Fibroblast of lung (primary cell): ENCODE results near the gene EEFSEC. TPM values are rescaled to one million over a fixed set of nuclear protein-coding genes. Genes with fewer than 3 reads are reported as not detected.

Source experiments
- DNase-seq, 2 donors: peaks; one replicate each; pipeline versions ENCODE4 v3.0.0 to v3.0.0-alpha.2; 2010; ENCODE audit warnings: low read depth in 2 of 2
- H2AFZ ChIP-seq: 2 replicates; pipeline ENCODE4 v1.5.1; 2012; ENCODE audit warnings: low read length, control low read depth, inconsistent platforms
- H3K27ac ChIP-seq: 2 replicates; pipeline ENCODE4 v1.5.1; 2011; ENCODE audit warnings: low read length, control low read depth; ENCODE audit not compliant: insufficient read depth
- H3K27me3 ChIP-seq: 2 replicates; pipeline ENCODE4 v1.5.1; 2011; ENCODE audit warnings: mild to moderate bottlenecking, low read length; ENCODE audit not compliant: control insufficient read depth, insufficient read depth
- H3K36me3 ChIP-seq: 2 replicates; pipeline ENCODE4 v1.5.1; 2011; ENCODE audit warnings: low read length; ENCODE audit not compliant: control insufficient read depth, insufficient read depth
- H3K4me1 ChIP-seq: 2 replicates; pipeline ENCODE4 v1.5.1; 2011; ENCODE audit warnings: low read length; ENCODE audit not compliant: control insufficient read depth, insufficient read depth; ENCODE audit errors: extremely low read depth
- H3K4me2 ChIP-seq: 2 replicates; pipeline ENCODE4 v1.5.1; 2011; ENCODE audit warnings: low read length, control low read depth; ENCODE audit not compliant: insufficient read depth; ENCODE audit errors: extremely low read depth
- H3K4me3 ChIP-seq, 4 experiments: fragments of 200-600 bp in 1 of 4; sonication (generic) in 1 of 4; replicated peaks in 1 of 4; 2 replicates each; pipeline ENCODE4 v1.5.1; 2011 to 2016; ENCODE audit warnings: low read length in 4 of 4, low read depth in 3 of 4, mild to moderate bottlenecking in 3 of 4, control low read depth in 2 of 4, inconsistent platforms in 1 of 4, mixed read lengths in 1 of 4; ENCODE audit not compliant: insufficient read depth in 1 of 4; ENCODE audit errors: control extremely low read depth in 1 of 4
- H3K79me2 ChIP-seq: 2 replicates; pipeline ENCODE4 v1.5.1; 2012; ENCODE audit warnings: mild to moderate bottlenecking, low read length, inconsistent platforms; ENCODE audit not compliant: control insufficient read depth, insufficient read depth
- H3K9ac ChIP-seq: 2 replicates; pipeline ENCODE4 v1.5.1; 2011; ENCODE audit warnings: mild to moderate bottlenecking, low read length, control low read depth; ENCODE audit not compliant: insufficient read depth
- H3K9me3 ChIP-seq: 2 replicates; pipeline ENCODE4 v1.5.1; 2012; ENCODE audit warnings: low read depth, low read length; ENCODE audit not compliant: control insufficient read depth, insufficient read depth
- H4K20me1 ChIP-seq: 2 replicates; pipeline ENCODE4 v1.5.1; 2011; ENCODE audit warnings: low read length; ENCODE audit not compliant: control insufficient read depth, insufficient read depth; ENCODE audit errors: extremely low read depth
- EZH2 ChIP-seq: IDR thresholded peaks from 2 replicates; pipeline ENCODE4 v1.5.1; 2012; ENCODE audit warnings: low read length, control low read depth, mild to moderate bottlenecking; ENCODE audit errors: missing control alignments
- polyA plus RNA-seq, 2 donors: library from polyadenylated mRNA; depleted of rRNA in 1 of 2; stranded (reverse) in 1 of 2; unstranded in 1 of 2; fragments of >200 nt; gene quantifications; 2 replicates each; pipeline ENCODE4 v1.2.1, GENCODE V29; 2011 to 2012; ENCODE audit warnings: missing spikeins in 1 of 2
- total RNA-seq: library from RNA; depleted of rRNA; stranded (reverse); fragments of >200 nt; gene quantifications from 2 replicates; pipeline ENCODE4 v1.2.1, GENCODE V29; 2014
- TF ChIP-seq, protein P1 (sequence below), 2 donors: IDR thresholded peaks in 1 of 2; conservative IDR thresholded peaks in 1 of 2; 1 replicate in 1 of 2; 2 replicates in 1 of 2; pipeline ENCODE4 v1.5.1; 2011 to 2012; ENCODE audit warnings: low read length in 2 of 2, control low read depth in 1 of 2, inconsistent platforms in 1 of 2, low read depth in 1 of 2, mild to moderate bottlenecking in 1 of 2

The EEFSEC gene
- total and polyA plus RNA-seq, 2 donors (not counting 1 experiment from before 2014, with no cell fraction given) = 2.6 to 5.0 TPM

DNA sequence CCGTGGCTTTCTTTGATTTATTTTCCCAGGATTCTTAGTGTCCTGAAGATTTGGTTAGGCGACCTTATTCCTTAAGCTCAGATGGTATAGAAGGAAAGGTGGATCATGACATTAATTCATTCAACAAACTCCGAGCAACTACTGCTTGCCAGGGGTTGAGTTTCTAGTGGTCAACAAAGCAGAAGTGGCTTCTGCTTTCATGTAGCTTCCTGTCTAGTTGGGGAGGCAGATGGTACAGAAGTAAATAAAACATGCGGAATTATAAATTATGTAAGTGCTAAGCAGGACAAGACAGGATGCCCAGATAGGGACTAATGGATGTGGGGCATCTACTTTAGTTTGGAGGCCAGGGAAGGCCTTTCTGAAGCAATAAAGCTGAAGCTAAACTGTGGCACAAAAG, 15.6 kb downstream of the EEFSEC start:
- no peak overlapping the region for H3K4me2 ChIP-seq
- H4K20me1 ChIP-seq = no peaks in the 10 kb centered on the region
- H3K9me3 ChIP-seq = no peaks in the 10 kb centered on the region
- no peaks in the 10 kb centered on the region for H3K4me1 ChIP-seq
- DNase-seq = no peak
- no peak overlapping the region for H3K9ac ChIP-seq
- TF ChIP-seq, protein P1, sequence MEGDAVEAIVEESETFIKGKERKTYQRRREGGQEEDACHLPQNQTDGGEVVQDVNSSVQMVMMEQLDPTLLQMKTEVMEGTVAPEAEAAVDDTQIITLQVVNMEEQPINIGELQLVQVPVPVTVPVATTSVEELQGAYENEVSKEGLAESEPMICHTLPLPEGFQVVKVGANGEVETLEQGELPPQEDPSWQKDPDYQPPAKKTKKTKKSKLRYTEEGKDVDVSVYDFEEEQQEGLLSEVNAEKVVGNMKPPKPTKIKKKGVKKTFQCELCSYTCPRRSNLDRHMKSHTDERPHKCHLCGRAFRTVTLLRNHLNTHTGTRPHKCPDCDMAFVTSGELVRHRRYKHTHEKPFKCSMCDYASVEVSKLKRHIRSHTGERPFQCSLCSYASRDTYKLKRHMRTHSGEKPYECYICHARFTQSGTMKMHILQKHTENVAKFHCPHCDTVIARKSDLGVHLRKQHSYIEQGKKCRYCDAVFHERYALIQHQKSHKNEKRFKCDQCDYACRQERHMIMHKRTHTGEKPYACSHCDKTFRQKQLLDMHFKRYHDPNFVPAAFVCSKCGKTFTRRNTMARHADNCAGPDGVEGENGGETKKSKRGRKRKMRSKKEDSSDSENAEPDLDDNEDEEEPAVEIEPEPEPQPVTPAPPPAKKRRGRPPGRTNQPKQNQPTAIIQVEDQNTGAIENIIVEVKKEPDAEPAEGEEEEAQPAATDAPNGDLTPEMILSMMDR (conservative IDR thresholded peaks at IDR 0.05 in 1 of 2, IDR thresholded peaks at IDR 0.05 in 1 of 2; ENCODE audit: low read depth in 1 of 2, low read length in 2 of 2) = no peak
- H3K36me3 ChIP-seq = no peaks in the 10 kb centered on the region
- H3K4me3 ChIP-seq = no peak overlapping the region
- no peaks in the 10 kb centered on the region for H3K79me2 ChIP-seq
- no peak overlapping the region for H3K27ac ChIP-seq
- no peak overlapping the region for H2AFZ ChIP-seq
- no peaks in the 10 kb centered on the region for H3K27me3 ChIP-seq

DNA sequence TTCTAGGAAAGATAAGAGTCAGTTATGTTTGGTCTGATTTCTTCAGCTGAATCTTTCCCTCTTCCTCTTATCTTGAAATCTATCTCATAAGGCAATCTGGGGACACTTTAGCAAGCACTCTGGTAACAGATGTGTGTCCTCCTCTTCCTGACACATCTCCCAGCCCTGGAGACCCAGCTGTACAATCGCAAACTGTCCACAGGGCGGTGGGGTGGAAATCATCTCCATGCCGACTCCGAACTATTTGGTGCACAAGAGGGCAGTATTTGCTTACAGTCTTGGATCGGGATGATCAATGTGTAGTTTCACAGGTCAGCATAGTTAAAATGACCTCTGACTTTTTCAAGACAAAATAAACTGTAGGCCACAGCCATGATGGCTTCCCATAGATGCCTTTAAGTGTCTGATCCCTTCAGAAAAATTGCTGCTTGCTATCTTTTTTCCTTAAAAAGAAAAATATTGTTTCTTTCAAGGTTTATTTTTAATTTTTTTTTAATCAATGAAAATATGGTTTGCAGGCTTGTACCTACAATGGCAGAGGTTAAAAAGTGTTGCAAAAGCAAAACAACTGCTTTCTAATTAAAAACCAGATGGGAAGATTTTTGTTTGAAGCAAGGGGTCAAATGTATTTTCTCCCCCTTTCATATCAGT, 17.7 kb downstream of the EEFSEC start:
- H2AFZ ChIP-seq = no peak overlapping the region

DNA sequence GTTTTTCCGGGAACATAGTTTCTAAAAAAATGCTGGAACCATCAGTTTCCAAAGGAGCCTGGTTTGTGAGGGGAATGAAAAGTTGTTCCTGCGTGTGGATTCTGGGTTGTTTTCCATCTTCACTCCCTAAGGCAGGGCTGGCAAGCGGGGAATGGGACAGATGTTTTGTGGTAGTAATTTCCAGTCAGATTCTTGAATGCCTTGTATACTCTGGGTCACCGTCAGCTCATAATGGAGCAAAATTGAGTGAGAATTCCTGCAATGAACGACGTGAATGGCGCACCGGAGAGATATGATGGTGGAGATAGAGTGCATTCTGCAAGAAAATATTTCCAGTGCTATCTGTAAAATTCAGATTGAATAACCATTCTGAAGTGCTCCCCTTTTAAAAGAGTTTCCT, 19.9 kb downstream of the EEFSEC start:
- Histone ChIP-seq H4K20me1 (no peaks in the 10 kb centered on the region), H3K4me2 (peak overlapping the region; percentile 37), H3K36me3 (no peaks in the 10 kb centered on the region), H3K4me1 (no peaks in the 10 kb centered on the region), H2AFZ (no peak overlapping the region), H3K9me3 (no peaks in the 10 kb centered on the region), H3K79me2 (no peaks in the 10 kb centered on the region), H3K9ac (no peak overlapping the region), H3K27me3 (no peaks in the 10 kb centered on the region), H3K4me3 (no peak overlapping the region), H3K27ac (no peak overlapping the region)
- TF ChIP-seq EZH2 = no peak
- TF ChIP-seq, protein P1 (conservative IDR thresholded peaks at IDR 0.05 in 1 of 2, IDR thresholded peaks at IDR 0.05 in 1 of 2; ENCODE audit: low read depth in 1 of 2, low read length in 2 of 2) = no peak
- DNase-seq = no peak

More for the DNA sequence above, 17.7 kb downstream of the EEFSEC start:
- Histone ChIP-seq H4K20me1 (no peaks in the 10 kb centered on the region), H3K36me3 (no peaks in the 10 kb centered on the region), H3K9ac (no peak overlapping the region), H3K4me2 (no peak overlapping the region), H3K9me3 (no peaks in the 10 kb centered on the region), H3K79me2 (no peaks in the 10 kb centered on the region), H3K4me1 (no peaks in the 10 kb centered on the region), H3K27ac (no peak overlapping the region), H3K4me3 (no peak overlapping the region), H3K27me3 (no peaks in the 10 kb centered on the region)
- peak; percentile 71 to 88 for DNase-seq
- TF ChIP-seq EZH2 = no peak
- TF ChIP-seq, protein P1 (conservative IDR thresholded peaks at IDR 0.05 in 1 of 2, IDR thresholded peaks at IDR 0.05 in 1 of 2; ENCODE audit: low read depth in 1 of 2, low read length in 2 of 2) = peak; percentile 98 to 99
